ENCODE data around the gene C14orf132. TPM values are rescaled to one million over a fixed set of nuclear protein-coding genes. Genes with fewer than 3 reads are reported as not detected.

The C14orf132 gene
- total and polyA plus RNA-seq, 10 of the 15 experiments (the other 5 are each of a cell fraction or from before 2014, with no cell fraction given), result under 0.01 to 1.2 (median 0.03) TPM; not detected in 2

GRCh38 chr14:96092936-96093335 is 53.8 kb downstream of the C14orf132 start:
- 30% methylated on average over 3 of the region's 3 CpGs for WGBS (ENCODE audit: insufficient coverage, insufficient replicate concordance, low lambda C conversion rate, missing lambda C conversion rate)
- Histone ChIP-seq H3K79me2 (ENCODE audit: control insufficient read depth, insufficient read depth, low read length) (no peaks in the 10 kb centered on the region), H3K4me1 (ENCODE audit: control insufficient read depth, insufficient read depth, low read length) (no peaks in the 10 kb centered on the region), H2AFZ (ENCODE audit: control insufficient read depth, low read depth, low read length) (no peak overlapping the region), H4K20me1 (ENCODE audit: control insufficient read depth, insufficient read depth) (no peaks in the 10 kb centered on the region), H3K4me2 (ENCODE audit: control insufficient read depth, insufficient read depth) (no peak overlapping the region), H3K27me3 (replicated peaks in 1 of 2; ENCODE audit: control insufficient read depth in 2 of 2, insufficient read depth in 2 of 2, low read length in 1 of 2) (peaks cover 2 to 5% of the 10 kb centered on the region in 2 experiments; a peak in 1 of 4 replicates), H3K9me3 (replicated peaks; ENCODE audit: control insufficient read depth, insufficient read depth, low read length) (no peaks in the 10 kb centered on the region), H3K4me3 (no peak overlapping the region), H3K27ac (ENCODE audit: control insufficient read depth, insufficient read depth) (no peak overlapping the region), H3K9ac (ENCODE audit: control insufficient read depth, insufficient read depth, low read length) (no peak overlapping the region), H3K36me3 (ENCODE audit: control insufficient read depth in 2 of 2, insufficient read depth in 2 of 2, low read length in 1 of 2) (no peaks in the 10 kb centered on the region)
- ATAC-seq (no peak), DNase-seq (ENCODE audit: low read depth, low spot score) (no peak), FAIRE-seq (no peak)
- ChIA-PET SMC1A (ENCODE audit: uncharacterized antibody, unreplicated experiment) (interaction anchor here (0.9 kb wide), 1 partner anchor 35 kb away, joined by 4 read pairs; no protein-coding TSS in a partner anchor), CTCF (interaction anchor here (2.3 kb wide), 1 partner anchor 36 kb away, joined by 7 read pairs; no protein-coding TSS in a partner anchor), POLR2A (no interaction called here), RAD21 (ENCODE audit: unreplicated experiment) (no interaction called here)
- intact Hi-C loops (cut with micrococcal nuclease; ENCODE audit: unreplicated experiment), result no loop called here
- in situ Hi-C loops (cut with MboI), result loop anchor here (10.0 kb wide), 1 partner anchor 332 kb away; no protein-coding TSS in a partner anchor
- no TSS peak for BruUV-seq (replicated peaks)
- TF ChIP-seq, protein P1, sequence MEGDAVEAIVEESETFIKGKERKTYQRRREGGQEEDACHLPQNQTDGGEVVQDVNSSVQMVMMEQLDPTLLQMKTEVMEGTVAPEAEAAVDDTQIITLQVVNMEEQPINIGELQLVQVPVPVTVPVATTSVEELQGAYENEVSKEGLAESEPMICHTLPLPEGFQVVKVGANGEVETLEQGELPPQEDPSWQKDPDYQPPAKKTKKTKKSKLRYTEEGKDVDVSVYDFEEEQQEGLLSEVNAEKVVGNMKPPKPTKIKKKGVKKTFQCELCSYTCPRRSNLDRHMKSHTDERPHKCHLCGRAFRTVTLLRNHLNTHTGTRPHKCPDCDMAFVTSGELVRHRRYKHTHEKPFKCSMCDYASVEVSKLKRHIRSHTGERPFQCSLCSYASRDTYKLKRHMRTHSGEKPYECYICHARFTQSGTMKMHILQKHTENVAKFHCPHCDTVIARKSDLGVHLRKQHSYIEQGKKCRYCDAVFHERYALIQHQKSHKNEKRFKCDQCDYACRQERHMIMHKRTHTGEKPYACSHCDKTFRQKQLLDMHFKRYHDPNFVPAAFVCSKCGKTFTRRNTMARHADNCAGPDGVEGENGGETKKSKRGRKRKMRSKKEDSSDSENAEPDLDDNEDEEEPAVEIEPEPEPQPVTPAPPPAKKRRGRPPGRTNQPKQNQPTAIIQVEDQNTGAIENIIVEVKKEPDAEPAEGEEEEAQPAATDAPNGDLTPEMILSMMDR (IDR thresholded peaks at IDR 0.05 in 2 of 3, conservative IDR thresholded peaks at IDR 0.05 in 1 of 3; ENCODE audit: control insufficient read depth in 2 of 3, extremely low read depth in 1 of 3, insufficient read depth in 1 of 3, low read depth in 3 of 3, low read length in 3 of 3), result no peak
- TF ChIP-seq EED (IDR thresholded peaks at IDR 0.05; ENCODE audit: low read depth), result no peak
- TF ChIP-seq ZNF217 (IDR thresholded peaks at IDR 0.05), result no peak
- no peak for TF ChIP-seq YBX1 (IDR thresholded peaks at IDR 0.05)
- TF ChIP-seq ZNF207 (IDR thresholded peaks at IDR 0.05; ENCODE audit: borderline replicate concordance), result no peak
- no peak for TF ChIP-seq RAD21 (IDR thresholded peaks at IDR 0.05; ENCODE audit: insufficient read depth, low read depth, low read length)
- TF ChIP-seq SRF (IDR thresholded peaks at IDR 0.05; ENCODE audit: low read depth in 2 of 2, low read length in 2 of 2), result no peak
- TF ChIP-seq FOXM1 (IDR thresholded peaks at IDR 0.05; ENCODE audit: low read depth, low read length), result no peak
- TF ChIP-seq ZNF622 (IDR thresholded peaks at IDR 0.05), result no peak
- TF ChIP-seq POLR2AphosphoS2 (IDR thresholded peaks at IDR 0.05; ENCODE audit: low read depth, low read length), result no peak
- no peak for TF ChIP-seq SKIL (IDR thresholded peaks at IDR 0.05; ENCODE audit: low read depth, poor library complexity, severe bottlenecking)
- no peak for TF ChIP-seq REST (IDR thresholded peaks at IDR 0.05; ENCODE audit: low read depth, low read length)
- TF ChIP-seq, protein P2, sequence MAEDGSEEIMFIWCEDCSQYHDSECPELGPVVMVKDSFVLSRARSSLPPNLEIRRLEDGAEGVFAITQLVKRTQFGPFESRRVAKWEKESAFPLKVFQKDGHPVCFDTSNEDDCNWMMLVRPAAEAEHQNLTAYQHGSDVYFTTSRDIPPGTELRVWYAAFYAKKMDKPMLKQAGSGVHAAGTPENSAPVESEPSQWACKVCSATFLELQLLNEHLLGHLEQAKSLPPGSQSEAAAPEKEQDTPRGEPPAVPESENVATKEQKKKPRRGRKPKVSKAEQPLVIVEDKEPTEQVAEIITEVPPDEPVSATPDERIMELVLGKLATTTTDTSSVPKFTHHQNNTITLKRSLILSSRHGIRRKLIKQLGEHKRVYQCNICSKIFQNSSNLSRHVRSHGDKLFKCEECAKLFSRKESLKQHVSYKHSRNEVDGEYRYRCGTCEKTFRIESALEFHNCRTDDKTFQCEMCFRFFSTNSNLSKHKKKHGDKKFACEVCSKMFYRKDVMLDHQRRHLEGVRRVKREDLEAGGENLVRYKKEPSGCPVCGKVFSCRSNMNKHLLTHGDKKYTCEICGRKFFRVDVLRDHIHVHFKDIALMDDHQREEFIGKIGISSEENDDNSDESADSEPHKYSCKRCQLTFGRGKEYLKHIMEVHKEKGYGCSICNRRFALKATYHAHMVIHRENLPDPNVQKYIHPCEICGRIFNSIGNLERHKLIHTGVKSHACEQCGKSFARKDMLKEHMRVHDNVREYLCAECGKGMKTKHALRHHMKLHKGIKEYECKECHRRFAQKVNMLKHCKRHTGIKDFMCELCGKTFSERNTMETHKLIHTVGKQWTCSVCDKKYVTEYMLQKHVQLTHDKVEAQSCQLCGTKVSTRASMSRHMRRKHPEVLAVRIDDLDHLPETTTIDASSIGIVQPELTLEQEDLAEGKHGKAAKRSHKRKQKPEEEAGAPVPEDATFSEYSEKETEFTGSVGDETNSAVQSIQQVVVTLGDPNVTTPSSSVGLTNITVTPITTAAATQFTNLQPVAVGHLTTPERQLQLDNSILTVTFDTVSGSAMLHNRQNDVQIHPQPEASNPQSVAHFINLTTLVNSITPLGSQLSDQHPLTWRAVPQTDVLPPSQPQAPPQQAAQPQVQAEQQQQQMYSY (CRISPR knock-in tag; IDR thresholded peaks at IDR 0.05), result no peak
